Thoracic aorta (tissue), 2 donors: ENCODE data around the gene MAFG. TPM values are rescaled to one million over a fixed set of nuclear protein-coding genes. Genes with fewer than 3 reads are reported as not detected.

Source experiments
- ATAC-seq: fragments of 150-250 bp; one replicate; pipeline ENCODE4 v1.8.0; 2017; ENCODE audit warnings: low read depth; ENCODE audit not compliant: insufficient number of reproducible peaks, low FRiP score
- DNase-seq: peaks from one replicate; pipeline ENCODE4 v3.0.0-alpha.2; 2020; ENCODE audit warnings: low spot score
- H3K27ac ChIP-seq, 2 donors: fragments of 200-600 bp; sonication (generic); 1 replicate in 1 of 2; 2 replicates in 1 of 2; pipeline ENCODE4 v1.5.1; 2016; ENCODE audit warnings: mild to moderate bottlenecking in 2 of 2, moderate library complexity in 2 of 2
- H3K27me3 ChIP-seq: fragments of 200-600 bp; sonication (generic); replicated peaks from 2 replicates; pipeline ENCODE4 v1.6.0; 2016; ENCODE audit warnings: mild to moderate bottlenecking; ENCODE audit not compliant: insufficient read depth
- H3K36me3 ChIP-seq: fragments of 200-600 bp; sonication (generic); one replicate; pipeline ENCODE4 v1.5.1; 2016
- H3K4me1 ChIP-seq, 2 donors: fragments of 200-600 bp; sonication (generic); 1 replicate in 1 of 2; 2 replicates in 1 of 2; pipeline versions ENCODE4 v1.5.1 to v1.6.0; 2016; ENCODE audit warnings: low read depth in 2 of 2, mild to moderate bottlenecking in 1 of 2; ENCODE audit not compliant: control insufficient read depth in 1 of 2
- H3K4me3 ChIP-seq: fragments of 200-600 bp; sonication (generic); 2 replicates; pipeline ENCODE4 v1.5.1; 2016; ENCODE audit warnings: mild to moderate bottlenecking
- H3K9me3 ChIP-seq: fragments of 200-600 bp; sonication (generic); 2 replicates; pipeline ENCODE4 v1.5.1; 2016
- CTCF ChIP-seq: fragments of 200-600 bp; sonication (generic); IDR thresholded peaks from one replicate; pipeline ENCODE4 v1.5.1; 2019; ENCODE audit warnings: antibody characterized with exemption
- total RNA-seq, 2 donors: library from RNA; depleted of rRNA; stranded (reverse); fragments of >200 nt; gene quantifications; one replicate each; pipeline versions ENCODE4 v1.1.0 to v1.2.3, GENCODE V29; 2016

The MAFG gene
- total RNA-seq, 2 donors from 2014 or later = 29.8 to 32.1 TPM

GRCh38 chr17:81910840-81911276, 16.7 kb downstream of the MAFG start:
- TF ChIP-seq CTCF = no peak
- Histone ChIP-seq H3K36me3 (peaks cover 28% of the 10 kb centered on the region), H3K9me3 (no peaks in the 10 kb centered on the region), H3K27me3 (no peaks in the 10 kb centered on the region), H3K4me1 (peaks cover 6 to 13% of the 10 kb centered on the region in 2 donors), H3K27ac (peak overlapping the region in 1 of 2 donors; percentile 19), H3K4me3 (peak overlapping the region; percentile 81)
- ATAC-seq = peak; percentile 4
- no peak for DNase-seq

GRCh38 chr17:81909966-81910839, 17.3 kb downstream of the MAFG start:
- no peaks in the 10 kb centered on the region for H3K9me3 ChIP-seq
- H3K4me1 ChIP-seq = peaks cover 6 to 13% of the 10 kb centered on the region in 2 donors
- ATAC-seq (no peak), DNase-seq (no peak)
- peaks cover 28% of the 10 kb centered on the region for H3K36me3 ChIP-seq
- peak overlapping the region; percentile 81 for H3K4me3 ChIP-seq
- H3K27me3 ChIP-seq = no peaks in the 10 kb centered on the region
- no peak for TF ChIP-seq CTCF
- peak overlapping the region in 1 of 2 donors; percentile 19 for H3K27ac ChIP-seq

GRCh38 chr17:81909231-81909630, 18.3 kb downstream of the MAFG start:
- no peaks in the 10 kb centered on the region for H3K9me3 ChIP-seq
- peaks cover 6 to 13% of the 10 kb centered on the region in 2 donors for H3K4me1 ChIP-seq
- no peak for TF ChIP-seq CTCF
- no peaks in the 10 kb centered on the region for H3K27me3 ChIP-seq
- ATAC-seq (no peak), DNase-seq (no peak)
- H3K4me3 ChIP-seq = no peak overlapping the region
- peaks cover 19% of the 10 kb centered on the region for H3K36me3 ChIP-seq
- H3K27ac ChIP-seq = no peak overlapping the region

GRCh38 chr17:81908793-81909192, 18.7 kb downstream of the MAFG start:
- Histone ChIP-seq H3K4me3 (no peak overlapping the region), H3K4me1 (peaks cover 6 to 13% of the 10 kb centered on the region in 2 donors), H3K36me3 (peaks cover 15% of the 10 kb centered on the region), H3K27me3 (no peaks in the 10 kb centered on the region), H3K9me3 (no peaks in the 10 kb centered on the region), H3K27ac (no peak overlapping the region)
- no peak for TF ChIP-seq CTCF
- no peak for DNase-seq
- no peak for ATAC-seq

- Histone ChIP-seq H3K36me3 (peaks cover 3% of the 10 kb centered on the region), H3K9me3 (no peaks in the 10 kb centered on the region), H3K27me3 (no peaks in the 10 kb centered on the region), H3K4me3 (no peak overlapping the region), H3K4me1 (peaks cover 8 to 16% of the 10 kb centered on the region in 2 donors), H3K27ac (no peak overlapping the region)
- DNase-seq (no peak), ATAC-seq (no peak)
- no peak for TF ChIP-seq CTCF
These were observed 20.1 kb downstream of the MAFG start for GRCh38 chr17:81907219-81908145.
